IMR-90 (cell line): ENCODE results near the gene TMEM204. TPM values are rescaled to one million over a fixed set of nuclear protein-coding genes. Genes with fewer than 3 reads are reported as not detected.

Experiments
- ATAC-seq: fragments of 200-7000 bp; cut with Tn5 transposase; 2 replicates; pipeline ENCODE4 v1.9.1; 2020; ENCODE audit warnings: low read depth, mild to moderate bottlenecking, moderate library complexity
- BruUV-seq: library from RNA; stranded (reverse); fragments of 400-500 nt; replicated peaks from 2 replicates; lab custom pipeline; 2021; lab: Mats Ljungman, UMichigan
- CTCF ChIA-PET: fragments of 300-600 bp; formaldehyde crosslinking; extraction: SDS; loops from one replicate; lab custom pipeline; 2021; ENCODE audit warnings: antibody characterized with exemption; lab: Yijun Ruan, JAX
- POLR2A ChIA-PET: fragments of 300-600 bp; sonication (Branson Sonifier 250); formaldehyde crosslinking; loops from one replicate; lab custom pipeline; 2022; ENCODE audit warnings: antibody characterized with exemption; ENCODE audit not compliant: unreplicated experiment; lab: Charles Lee
- DNase-seq: peaks from one replicate; pipeline ENCODE4 v3.0.0; 2013
- H2AFZ ChIP-seq: replicated peaks from 2 replicates; pipeline ENCODE3; 2013; ENCODE audit warnings: low read length, mild to moderate bottlenecking; ENCODE audit not compliant: poor library complexity
- H2AK5ac ChIP-seq: 2 replicates; pipeline ENCODE4 v1.6.1; 2013; ENCODE audit warnings: low read depth, low read length, inconsistent platforms
- H2AK9ac ChIP-seq: replicated peaks from 2 replicates; pipeline ENCODE3; 2013; ENCODE audit warnings: mild to moderate bottlenecking, low read depth, low read length, moderate library complexity; ENCODE audit not compliant: poor library complexity
- H2BK120ac ChIP-seq: 2 replicates; pipeline ENCODE4 v1.6.1; 2013; ENCODE audit warnings: low read depth, low read length, inconsistent platforms
- H2BK15ac ChIP-seq: 3 replicates; pipeline ENCODE4 v1.6.1; 2013; ENCODE audit warnings: low read depth, low read length, inconsistent platforms
- H2BK20ac ChIP-seq: 2 replicates; pipeline ENCODE4 v1.6.1; 2013; ENCODE audit warnings: low read depth, mild to moderate bottlenecking, inconsistent platforms, low read length, moderate library complexity
- H2BK5ac ChIP-seq: 2 replicates; pipeline ENCODE4 v1.6.1; 2013; ENCODE audit warnings: mild to moderate bottlenecking, low read depth, low read length, inconsistent platforms; ENCODE audit not compliant: poor library complexity, severe bottlenecking
- H3K14ac ChIP-seq: replicated peaks from 2 replicates; pipeline ENCODE4 v1.6.1; 2013; ENCODE audit warnings: low read depth, low read length, inconsistent platforms
- H3K18ac ChIP-seq: 2 replicates; pipeline ENCODE4 v1.6.1; 2013; ENCODE audit warnings: low read depth, low read length, control low read depth
- H3K23ac ChIP-seq: 2 replicates; pipeline ENCODE4 v1.6.1; 2013; ENCODE audit warnings: low read depth, low read length, inconsistent platforms
- H3K27ac ChIP-seq: 2 replicates; pipeline ENCODE4 v1.5.1; 2013; ENCODE audit warnings: mild to moderate bottlenecking, control low read depth, low read length; ENCODE audit not compliant: insufficient read depth
- H3K27me3 ChIP-seq: 2 replicates; pipeline ENCODE4 v1.6.1; 2013; ENCODE audit warnings: low read length; ENCODE audit not compliant: control insufficient read depth, insufficient read depth
- H3K36me3 ChIP-seq: 2 replicates; pipeline ENCODE4 v1.6.1; 2013; ENCODE audit warnings: low read length, mixed read lengths; ENCODE audit not compliant: control insufficient read depth, insufficient read depth
- H3K4ac ChIP-seq: 2 replicates; pipeline ENCODE4 v1.6.1; 2013; ENCODE audit warnings: low read depth, low read length, inconsistent platforms
- H3K4me1 ChIP-seq: 2 replicates; pipeline ENCODE4 v1.6.1; 2013; ENCODE audit warnings: low read length, mixed read lengths; ENCODE audit not compliant: control insufficient read depth, insufficient read depth
- H3K4me2 ChIP-seq: 2 replicates; pipeline ENCODE4 v1.6.1; 2013; ENCODE audit warnings: low read depth, mild to moderate bottlenecking, control low read depth, low read length, moderate library complexity
- H3K4me3 ChIP-seq: 2 replicates; pipeline ENCODE4 v1.5.1; 2013; ENCODE audit warnings: low read depth, mild to moderate bottlenecking, control low read depth, low read length, moderate library complexity; ENCODE audit not compliant: insufficient read depth
- H3K56ac ChIP-seq: 2 replicates; pipeline ENCODE4 v1.6.1; 2013; ENCODE audit warnings: low read length, inconsistent platforms; ENCODE audit not compliant: insufficient read depth; ENCODE audit errors: extremely low read depth
- H3K79me1 ChIP-seq, 2 experiments: 2 replicates each; pipeline ENCODE4 v1.6.1; 2013; ENCODE audit warnings: low read length in 2 of 2, inconsistent platforms in 1 of 2, low read depth in 1 of 2
- H3K9ac ChIP-seq: 2 replicates; pipeline ENCODE4 v1.6.1; 2013; ENCODE audit warnings: low read depth, low read length, control low read depth
- H3K9me1 ChIP-seq: 2 replicates; pipeline ENCODE4 v1.6.1; 2013; ENCODE audit warnings: low read length, inconsistent platforms; ENCODE audit not compliant: insufficient read depth
- H3K9me3 ChIP-seq: 2 replicates; pipeline ENCODE4 v1.6.1; 2013; ENCODE audit warnings: low read length; ENCODE audit not compliant: control insufficient read depth, insufficient read depth
- H4K20me1 ChIP-seq: 2 replicates; pipeline ENCODE4 v1.6.1; 2013; ENCODE audit warnings: low read length, inconsistent platforms; ENCODE audit not compliant: insufficient read depth
- H4K5ac ChIP-seq: 2 replicates; pipeline ENCODE4 v1.6.1; 2013; ENCODE audit warnings: mild to moderate bottlenecking, low read depth, low read length, control low read depth
- H4K8ac ChIP-seq, 2 experiments: 2 replicates each; pipeline ENCODE4 v1.6.1; 2013; ENCODE audit warnings: low read depth in 2 of 2, low read length in 2 of 2, control low read depth in 1 of 2, inconsistent platforms in 1 of 2
- H4K91ac ChIP-seq: 2 replicates; pipeline ENCODE4 v1.6.1; 2013; ENCODE audit warnings: low read depth, low read length, inconsistent platforms; ENCODE audit not compliant: insufficient read depth
- BHLHE40 ChIP-seq: fragments of 150-350 bp; IDR thresholded peaks from 2 replicates; pipeline ENCODE4 v1.6.1; 2016; ENCODE audit warnings: mild to moderate bottlenecking, low read depth, low read length
- NFE2L2 ChIP-seq: fragments of 150-350 bp; IDR thresholded peaks from 2 replicates; pipeline ENCODE4 v1.6.1; 2016; ENCODE audit warnings: low read depth, mild to moderate bottlenecking, low read length
- RAD21 ChIP-seq: IDR thresholded peaks from 2 replicates; pipeline ENCODE4 v1.6.1; 2012; ENCODE audit warnings: low read length, improper control_type of control experiment
- whole genome bisulfite sequencing, 2 experiments: methylation state at CpG; one replicate each; pipeline versions ENCODE4 v1.1.5 to v1.1.7; 2013; ENCODE audit warnings: missing lambda C conversion rate in 2 of 2; ENCODE audit not compliant: insufficient read length in 1 of 2; ENCODE audit errors: extremely low coverage in 2 of 2; 5-methylcytosine and 5-hydroxymethylcytosine counted together
- dilution Hi-C: fragments of 300-500 bp; cut with HindIII; formaldehyde crosslinking; loops from one replicate; pipeline ENCODE4 v1.14.3; 2018; ENCODE audit warnings: low sequenced_read_pairs; ENCODE audit not compliant: unreplicated experiment
- in situ Hi-C: fragments of 300-500 bp; cut with MboI; formaldehyde crosslinking; loops from 3 replicates; pipeline ENCODE4 v1.14.3; 2019; ENCODE audit warnings: low sequenced_read_pairs, inconsistent platforms, mixed read lengths
- intact Hi-C: fragments of 100-400 bp; cut with micrococcal nuclease; formaldehyde crosslinking; loops from 2 replicates; pipeline ENCODE4 v1.10.0; 2022
- polyA plus RNA-seq, 3 experiments: library from polyadenylated mRNA; depleted of rRNA; stranded (reverse); fragments of >200 nt; gene quantifications; 2 replicates each; pipeline ENCODE4 v1.2.3, GENCODE V29; 2012; ENCODE audit warnings: low replicate concordance in 1 of 3
- total RNA-seq: library from RNA; depleted of rRNA; stranded (reverse); fragments of >200 nt; gene quantifications from 2 replicates; pipeline ENCODE4 v1.2.3, GENCODE V29; 2012

The TMEM204 gene
- total and polyA plus RNA-seq, 2 of the 4 experiments (the other 2 are of a cell fraction) = 7.0 to 12.3 TPM

DNA sequence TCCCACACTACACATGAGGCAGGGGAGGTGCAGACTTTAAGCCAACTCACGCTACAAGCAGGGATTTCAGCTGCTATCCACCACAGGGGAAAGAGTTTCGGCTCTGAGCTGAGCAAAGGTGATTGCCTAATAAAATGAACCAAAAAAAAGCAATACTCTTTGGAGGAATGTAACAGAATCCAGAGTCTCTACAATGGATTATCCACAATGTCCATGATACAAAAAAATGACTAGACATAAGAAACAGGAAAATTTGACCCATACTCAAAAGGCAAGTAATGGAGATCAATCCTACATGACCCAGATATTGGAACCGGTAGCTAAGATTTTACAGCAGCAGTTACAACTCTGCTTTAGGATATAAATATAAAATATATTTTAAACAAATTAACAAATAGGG is 19.0 kb upstream of the TMEM204 start:
- H3K9me1 ChIP-seq = no peaks in the 10 kb centered on the region
- ChIA-PET CTCF (no interaction called here), POLR2A (no interaction called here)
- TF ChIP-seq RAD21 (no peak), BHLHE40 (no peak), NFE2L2 (no peak)
- no peak overlapping the region for H3K18ac ChIP-seq
- no peak overlapping the region for H3K56ac ChIP-seq
- no peak for DNase-seq
- no peak overlapping the region for H3K27ac ChIP-seq
- no peak overlapping the region for H4K91ac ChIP-seq
- no peaks in the 10 kb centered on the region for H3K4me1 ChIP-seq
- H3K14ac ChIP-seq = no peak overlapping the region
- no peak for ATAC-seq
- no peak overlapping the region for H2BK20ac ChIP-seq
- H2BK5ac ChIP-seq = no peak overlapping the region
- no peak overlapping the region for H2BK120ac ChIP-seq
- no TSS peak for BruUV-seq
- H2AFZ ChIP-seq = no peak overlapping the region
- no peak overlapping the region for H3K9ac ChIP-seq
- H2AK5ac ChIP-seq = no peak overlapping the region
- H3K9me3 ChIP-seq = peaks cover 4% of the 10 kb centered on the region
- H3K36me3 ChIP-seq = peaks cover 21% of the 10 kb centered on the region
- intact Hi-C loops = no loop called here
- H4K8ac ChIP-seq = no peak overlapping the region
- H3K79me1 ChIP-seq = no peaks in the 10 kb centered on the region
- no peak overlapping the region for H3K4me2 ChIP-seq
- in situ Hi-C loops = no loop called here
- no peak overlapping the region for H3K4ac ChIP-seq
- dilution Hi-C loops = no loop called here
- WGBS, 2 experiments = no CpG with 5 or more reads among the region's 3 CpGs
- H3K27me3 ChIP-seq = no peaks in the 10 kb centered on the region
- no peak overlapping the region for H2AK9ac ChIP-seq
- H4K5ac ChIP-seq = no peak overlapping the region
- no peaks in the 10 kb centered on the region for H4K20me1 ChIP-seq
- no peak overlapping the region for H3K4me3 ChIP-seq
- no peak overlapping the region for H3K23ac ChIP-seq
- no peak overlapping the region for H2BK15ac ChIP-seq
